Activated naive CD8-positive, alpha-beta T cell (primary cell): ENCODE measurements around the gene NRDC.

Experiments used
- H3K27ac Mint-ChIP-seq: one replicate; pipeline ENCODE4 v1.8.0; 2021; ENCODE audit warnings: mixed read lengths
- H3K27me3 Mint-ChIP-seq: one replicate; pipeline ENCODE4 v1.8.0; 2021; ENCODE audit warnings: mixed read lengths
- H3K36me3 Mint-ChIP-seq: one replicate; pipeline ENCODE4 v1.8.0; 2021; ENCODE audit warnings: mixed read lengths
- H3K4me1 Mint-ChIP-seq: one replicate; pipeline ENCODE4 v1.8.0; 2021; ENCODE audit warnings: low read depth, mixed read lengths
- H3K4me3 Mint-ChIP-seq: one replicate; pipeline ENCODE4 v1.8.0; 2021; ENCODE audit warnings: mild to moderate bottlenecking, mixed read lengths
- H3K9me3 Mint-ChIP-seq: one replicate; pipeline ENCODE4 v1.8.0; 2021; ENCODE audit warnings: low read depth, mixed read lengths

The NRDC gene

GRCh38 chr1:51863384-51863783, 15.1 kb downstream of the NRDC start:
- Mint-ChIP-seq H3K4me1 (peaks cover 47% of the 10 kb centered on the region), H3K9me3 (no peaks in the 10 kb centered on the region), H3K36me3 (peaks cover 5% of the 10 kb centered on the region), H3K27ac (peak overlapping the region; percentile 50), H3K27me3 (no peaks in the 10 kb centered on the region), H3K4me3 (peak overlapping the region; percentile 17)

GRCh38 chr1:51861669-51862068, 16.9 kb downstream of the NRDC start:
- Mint-ChIP-seq H3K9me3 (no peaks in the 10 kb centered on the region), H3K27me3 (no peaks in the 10 kb centered on the region), H3K4me1 (peaks cover 33% of the 10 kb centered on the region), H3K27ac (no peak overlapping the region), H3K4me3 (peak overlapping the region; percentile 27), H3K36me3 (peaks cover 5% of the 10 kb centered on the region)

GRCh38 chr1:51859735-51860134, 18.8 kb downstream of the NRDC start:
- Mint-ChIP-seq H3K9me3 (no peaks in the 10 kb centered on the region), H3K27ac (no peak overlapping the region), H3K27me3 (no peaks in the 10 kb centered on the region)

DNA sequence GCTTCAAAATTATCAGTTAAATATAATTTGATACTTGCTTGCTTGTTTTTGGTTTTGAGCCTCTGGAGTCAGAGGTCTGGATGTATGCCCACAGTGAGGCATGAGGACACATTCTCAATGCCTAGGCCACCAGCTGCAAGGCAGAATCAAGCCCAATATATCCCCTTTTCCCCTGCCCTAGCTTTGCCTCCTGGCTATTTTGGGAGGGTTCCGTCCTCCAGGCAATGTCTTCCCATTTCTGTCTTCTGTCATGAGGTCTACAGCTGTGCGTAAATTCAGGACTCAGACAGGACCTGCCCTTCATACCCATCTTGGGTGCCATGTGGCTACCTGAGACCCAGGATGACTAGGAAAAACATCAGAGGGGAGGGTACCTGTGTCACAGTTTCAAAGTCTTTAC, 19.2 kb downstream of the NRDC start:
- Mint-ChIP-seq H3K4me1 (peaks cover 38% of the 10 kb centered on the region), H3K36me3 (peaks cover 8% of the 10 kb centered on the region), H3K27ac (no peak overlapping the region), H3K27me3 (no peaks in the 10 kb centered on the region), H3K9me3 (no peaks in the 10 kb centered on the region), H3K4me3 (no peak overlapping the region)

More at GRCh38 chr1:51859735-51860134, 18.8 kb downstream of the NRDC start:
- Mint-ChIP-seq H3K4me1 (peaks cover 37% of the 10 kb centered on the region), H3K4me3 (no peak overlapping the region), H3K36me3 (peaks cover 8% of the 10 kb centered on the region)

GRCh38 chr1:51858892-51859291, 19.6 kb downstream of the NRDC start:
- Mint-ChIP-seq H3K36me3 (peaks cover 8% of the 10 kb centered on the region), H3K4me3 (no peak overlapping the region), H3K9me3 (no peaks in the 10 kb centered on the region), H3K27me3 (no peaks in the 10 kb centered on the region), H3K27ac (no peak overlapping the region), H3K4me1 (peaks cover 36% of the 10 kb centered on the region)

- H3K27me3 Mint-ChIP-seq = no peaks in the 10 kb centered on the region
- peaks cover 8% of the 10 kb centered on the region for H3K36me3 Mint-ChIP-seq
- H3K9me3 Mint-ChIP-seq = no peaks in the 10 kb centered on the region
- peaks cover 23% of the 10 kb centered on the region for H3K4me1 Mint-ChIP-seq
- H3K4me3 Mint-ChIP-seq = no peak overlapping the region
- peak overlapping the region; percentile 55 for H3K27ac Mint-ChIP-seq
Measured at GRCh38 chr1:51856745-51857144, 21.8 kb downstream of the NRDC start.

DNA sequence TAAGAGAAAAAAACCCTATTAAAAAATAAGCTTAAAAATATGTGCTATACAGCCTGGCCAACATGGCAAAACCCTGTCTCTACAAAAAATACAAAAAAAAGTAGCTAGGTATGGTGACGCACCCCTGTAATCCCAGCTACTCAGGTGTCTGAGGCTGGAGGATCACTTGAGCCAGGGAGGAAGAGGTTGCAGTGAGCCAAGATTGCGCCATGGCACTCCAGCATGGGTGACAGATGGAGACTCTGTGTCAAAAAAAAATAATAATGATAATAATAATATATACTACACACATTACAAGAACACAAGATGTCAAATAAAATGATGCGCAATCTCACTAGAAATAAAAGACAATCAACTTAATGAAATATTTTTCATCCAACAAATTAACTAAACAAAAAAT, 22.9 kb downstream of the NRDC start:
- Mint-ChIP-seq H3K4me3 (no peak overlapping the region), H3K27me3 (no peaks in the 10 kb centered on the region), H3K9me3 (no peaks in the 10 kb centered on the region), H3K27ac (no peak overlapping the region), H3K4me1 (peaks cover 22% of the 10 kb centered on the region), H3K36me3 (peaks cover 6% of the 10 kb centered on the region)

DNA sequence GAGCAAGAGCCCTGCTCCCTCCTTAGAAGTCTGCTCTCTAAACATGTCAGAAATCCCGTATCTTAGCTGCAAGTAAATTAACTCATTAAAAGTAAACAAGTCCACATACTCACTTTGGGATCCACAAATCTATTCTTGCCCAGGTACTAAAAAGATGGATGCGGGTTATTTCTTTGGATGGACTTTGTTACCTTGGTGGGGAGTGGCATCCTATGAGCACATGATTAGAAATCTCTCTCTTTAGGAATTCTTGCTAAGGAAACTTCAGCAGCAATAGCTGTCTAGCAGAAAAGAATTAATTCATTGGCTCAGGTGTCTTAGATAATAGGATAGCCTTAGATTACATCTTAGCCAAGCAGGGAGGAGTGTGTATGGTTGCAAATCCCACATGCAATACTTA, 25.2 kb downstream of the NRDC start:
- Mint-ChIP-seq H3K4me3 (no peak overlapping the region), H3K27me3 (no peaks in the 10 kb centered on the region), H3K27ac (no peak overlapping the region), H3K36me3 (peaks cover 6% of the 10 kb centered on the region), H3K9me3 (no peaks in the 10 kb centered on the region), H3K4me1 (peaks cover 16% of the 10 kb centered on the region)

GRCh38 chr1:51851882-51852396, 26.6 kb downstream of the NRDC start:
- H3K27me3 Mint-ChIP-seq = no peaks in the 10 kb centered on the region
- H3K9me3 Mint-ChIP-seq = no peaks in the 10 kb centered on the region
- H3K27ac Mint-ChIP-seq = no peak overlapping the region
- H3K4me1 Mint-ChIP-seq = peaks cover 16% of the 10 kb centered on the region
- no peak overlapping the region for H3K4me3 Mint-ChIP-seq
- peaks cover 8% of the 10 kb centered on the region for H3K36me3 Mint-ChIP-seq

DNA sequence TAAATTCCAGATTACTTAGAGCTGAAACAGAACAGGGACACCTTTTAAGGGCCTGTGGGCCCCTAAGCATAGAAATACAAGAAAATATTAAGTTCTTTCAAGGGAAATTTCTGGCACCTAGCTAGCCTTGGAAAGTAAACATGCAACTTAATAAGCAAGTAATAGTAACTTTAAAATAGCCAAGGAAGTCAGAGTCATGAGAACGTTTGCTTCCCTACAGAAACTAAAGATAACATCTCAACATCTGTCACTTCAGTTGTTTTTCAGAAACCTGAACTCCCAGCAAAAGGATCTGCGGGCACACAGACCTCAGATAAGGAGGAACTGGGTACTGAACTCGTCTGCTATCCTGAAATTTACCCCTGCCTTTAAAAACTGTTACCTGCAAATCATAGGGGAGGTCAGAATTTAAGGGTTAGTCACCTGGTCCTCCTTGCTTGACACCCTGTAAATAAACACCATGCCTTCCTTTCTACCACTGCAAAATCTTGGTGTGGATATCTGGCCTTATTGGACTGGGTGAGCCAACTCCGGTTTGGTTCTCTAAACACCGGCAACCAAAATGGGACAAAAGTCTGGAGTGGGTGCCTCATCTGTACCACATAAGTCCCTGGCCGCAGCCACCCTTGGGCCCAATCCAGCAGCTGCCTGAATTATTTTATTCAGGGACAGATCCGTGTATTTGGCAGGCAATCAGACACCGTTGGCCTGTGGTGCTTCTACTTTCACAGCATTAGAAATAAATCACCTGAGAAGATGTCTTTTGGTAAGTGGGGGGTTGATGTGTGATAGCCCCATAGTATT, 27.9 kb downstream of the NRDC start:
- Mint-ChIP-seq H3K36me3 (peaks cover 15% of the 10 kb centered on the region), H3K27ac (no peak overlapping the region), H3K4me1 (peaks cover 11% of the 10 kb centered on the region), H3K27me3 (no peaks in the 10 kb centered on the region), H3K4me3 (no peak overlapping the region), H3K9me3 (no peaks in the 10 kb centered on the region)

- no peaks in the 10 kb centered on the region for H3K27me3 Mint-ChIP-seq
- peaks cover 11% of the 10 kb centered on the region for H3K36me3 Mint-ChIP-seq
- no peak overlapping the region for H3K27ac Mint-ChIP-seq
- peaks cover 28% of the 10 kb centered on the region for H3K4me1 Mint-ChIP-seq
- no peak overlapping the region for H3K4me3 Mint-ChIP-seq
- H3K9me3 Mint-ChIP-seq = no peaks in the 10 kb centered on the region
Measured at GRCh38 chr1:51847294-51847920, 31.1 kb downstream of the NRDC start.

GRCh38 chr1:51843948-51844347, 34.6 kb downstream of the NRDC start:
- Mint-ChIP-seq H3K36me3 (peaks cover 18% of the 10 kb centered on the region), H3K4me1 (peaks cover 34% of the 10 kb centered on the region), H3K27me3 (no peaks in the 10 kb centered on the region), H3K4me3 (no peak overlapping the region), H3K27ac (no peak overlapping the region), H3K9me3 (no peaks in the 10 kb centered on the region)

GRCh38 chr1:51842261-51842660, 36.3 kb downstream of the NRDC start:
- Mint-ChIP-seq H3K27me3 (no peaks in the 10 kb centered on the region), H3K9me3 (no peaks in the 10 kb centered on the region), H3K4me3 (no peak overlapping the region), H3K4me1 (peaks cover 34% of the 10 kb centered on the region), H3K36me3 (peaks cover 19% of the 10 kb centered on the region), H3K27ac (no peak overlapping the region)

- peaks cover 34% of the 10 kb centered on the region for H3K4me1 Mint-ChIP-seq
- no peaks in the 10 kb centered on the region for H3K9me3 Mint-ChIP-seq
- H3K27ac Mint-ChIP-seq = no peak overlapping the region
- peaks cover 13% of the 10 kb centered on the region for H3K36me3 Mint-ChIP-seq
- H3K4me3 Mint-ChIP-seq = no peak overlapping the region
- H3K27me3 Mint-ChIP-seq = no peaks in the 10 kb centered on the region
Measured at GRCh38 chr1:51840743-51841461, 37.6 kb downstream of the NRDC start.

- Mint-ChIP-seq H3K27me3 (no peaks in the 10 kb centered on the region), H3K4me3 (no peak overlapping the region), H3K4me1 (peaks cover 30% of the 10 kb centered on the region), H3K36me3 (peaks cover 11% of the 10 kb centered on the region), H3K9me3 (no peaks in the 10 kb centered on the region), H3K27ac (no peak overlapping the region)
Measured at GRCh38 chr1:51840182-51840581, 38.3 kb downstream of the NRDC start.
